Activated gamma-delta T cell treated with anti-CD3 and anti-CD28 coated beads, Interleukin-2, amount 50 U/mL, for 16 hours (primary cell): ENCODE data around the gene FHOD1.
A peak's percentile ranks its signal among the peaks of the same experiment; 100 is the strongest.

Experiments used
- DNase-seq: peaks from one replicate; pipeline ENCODE4 v3.0.0-alpha.2; 2020; ENCODE audit warnings: low read depth

Gene FHOD1

DNA sequence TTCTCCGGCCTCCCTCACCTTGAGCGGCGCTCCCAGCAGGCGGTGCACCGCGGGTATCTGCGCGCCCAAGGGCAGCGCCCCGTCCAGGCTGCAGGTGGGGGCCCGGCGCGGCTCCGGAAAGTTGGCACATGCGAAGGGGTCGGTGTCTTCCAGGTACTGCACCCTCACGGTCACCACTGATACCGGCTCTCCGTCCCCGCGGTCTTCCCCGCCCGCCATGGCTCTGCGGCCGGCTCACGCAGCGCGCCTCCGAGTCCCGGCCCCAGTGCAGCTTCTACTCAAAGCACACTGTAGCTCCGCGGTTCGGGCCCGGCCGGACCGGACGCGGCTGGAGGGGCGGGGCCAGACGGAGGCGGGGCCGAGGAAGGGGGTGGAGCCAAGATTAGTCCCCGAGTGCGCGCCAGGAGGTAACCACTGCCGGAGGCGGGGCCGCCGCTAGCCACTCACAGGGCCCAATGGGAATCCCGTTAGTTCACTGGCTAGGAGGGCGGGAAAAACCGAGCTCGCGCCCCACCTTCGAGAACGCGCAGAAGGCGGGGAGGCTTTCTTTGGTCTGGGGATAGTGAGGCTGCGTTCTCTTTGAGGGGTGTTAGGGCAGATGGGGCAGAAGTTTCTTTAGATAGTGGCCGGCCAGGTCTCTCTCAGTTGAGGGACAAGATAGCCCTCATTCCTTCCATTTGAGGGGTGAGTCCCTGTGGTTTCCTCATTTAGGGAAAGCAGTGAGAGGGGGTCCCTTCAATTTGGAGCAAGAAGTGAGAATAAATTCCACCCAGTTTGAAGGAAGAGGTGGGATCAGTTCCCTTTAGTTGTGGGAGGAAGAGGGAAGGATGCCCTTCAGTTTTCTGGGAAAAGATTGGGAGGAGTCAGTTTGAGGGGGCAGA lies at the start of gene FHOD1:
Gene FHOD1 (minus strand): TSS at position 290 of the 881 bp plus-strand sequence. CDS start 71 bp downstream, at position 219.
- DNase-seq, result peak; percentile 96

GRCh38 chr16:67296420-67296819 lies 49.1 kb upstream of the FHOD1 start:
- DNase-seq, result no peak

GRCh38 chr16:67294938-67295361 lies 47.7 kb upstream of the FHOD1 start:
- no peak for DNase-seq

GRCh38 chr16:67294171-67294757 lies 47.0 kb upstream of the FHOD1 start:
- no peak for DNase-seq

DNA sequence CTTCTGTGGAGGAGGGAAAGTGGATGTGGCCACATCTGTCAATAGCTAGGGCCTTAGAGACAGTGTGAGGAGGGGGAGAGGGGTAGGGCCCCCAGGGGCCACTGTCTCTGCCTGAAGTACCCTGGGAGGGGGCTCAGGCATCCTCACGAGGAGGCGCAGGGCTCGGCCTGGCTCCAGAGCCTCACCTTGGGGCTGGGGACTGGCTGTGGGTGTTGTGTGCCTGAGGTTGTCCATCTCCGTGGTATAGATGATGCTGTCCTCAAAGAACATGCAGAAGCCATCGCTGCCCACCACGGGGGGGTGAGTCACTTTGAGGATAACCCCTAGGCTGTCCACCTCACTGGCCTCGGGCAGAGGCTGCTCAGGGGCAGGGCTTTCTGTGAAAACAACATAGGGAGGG lies 44.2 kb upstream of the FHOD1 start:
- no peak for DNase-seq

GRCh38 chr16:67287960-67288359 lies 40.7 kb upstream of the FHOD1 start:
- no peak for DNase-seq

DNA sequence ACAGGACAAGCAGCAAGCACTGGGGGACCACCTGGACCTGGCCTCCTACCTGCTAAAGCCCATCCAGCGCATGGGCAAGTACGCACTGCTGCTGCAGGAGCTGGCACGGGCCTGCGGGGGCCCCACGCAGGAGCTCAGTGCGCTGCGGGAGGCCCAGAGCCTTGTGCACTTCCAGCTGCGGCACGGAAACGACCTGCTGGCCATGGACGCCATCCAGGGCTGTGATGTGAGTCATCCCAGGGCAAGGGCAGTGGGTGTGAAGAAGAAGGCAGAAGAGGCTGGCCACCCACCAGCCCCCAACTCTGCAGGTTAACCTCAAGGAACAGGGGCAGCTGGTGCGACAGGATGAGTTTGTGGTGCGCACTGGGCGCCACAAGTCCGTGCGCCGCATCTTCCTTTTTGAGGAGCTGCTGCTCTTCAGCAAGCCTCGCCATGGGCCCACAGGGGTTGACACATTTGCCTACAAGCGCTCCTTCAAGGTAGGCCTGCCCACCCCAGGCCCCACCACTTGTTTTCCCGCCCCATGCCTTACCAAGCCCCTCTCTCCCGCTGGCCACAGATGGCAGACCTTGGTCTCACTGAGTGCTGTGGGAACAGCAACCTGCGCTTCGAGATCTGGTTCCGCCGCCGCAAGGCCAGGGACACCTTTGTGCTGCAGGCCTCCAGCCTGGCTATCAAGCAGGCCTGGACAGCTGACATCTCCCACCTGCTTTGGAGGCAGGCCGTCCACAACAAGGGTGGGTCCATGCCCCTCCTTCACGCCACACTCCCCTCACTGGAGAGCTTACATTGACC lies 39.4 kb upstream of the FHOD1 start:
- no peak for DNase-seq

DNA sequence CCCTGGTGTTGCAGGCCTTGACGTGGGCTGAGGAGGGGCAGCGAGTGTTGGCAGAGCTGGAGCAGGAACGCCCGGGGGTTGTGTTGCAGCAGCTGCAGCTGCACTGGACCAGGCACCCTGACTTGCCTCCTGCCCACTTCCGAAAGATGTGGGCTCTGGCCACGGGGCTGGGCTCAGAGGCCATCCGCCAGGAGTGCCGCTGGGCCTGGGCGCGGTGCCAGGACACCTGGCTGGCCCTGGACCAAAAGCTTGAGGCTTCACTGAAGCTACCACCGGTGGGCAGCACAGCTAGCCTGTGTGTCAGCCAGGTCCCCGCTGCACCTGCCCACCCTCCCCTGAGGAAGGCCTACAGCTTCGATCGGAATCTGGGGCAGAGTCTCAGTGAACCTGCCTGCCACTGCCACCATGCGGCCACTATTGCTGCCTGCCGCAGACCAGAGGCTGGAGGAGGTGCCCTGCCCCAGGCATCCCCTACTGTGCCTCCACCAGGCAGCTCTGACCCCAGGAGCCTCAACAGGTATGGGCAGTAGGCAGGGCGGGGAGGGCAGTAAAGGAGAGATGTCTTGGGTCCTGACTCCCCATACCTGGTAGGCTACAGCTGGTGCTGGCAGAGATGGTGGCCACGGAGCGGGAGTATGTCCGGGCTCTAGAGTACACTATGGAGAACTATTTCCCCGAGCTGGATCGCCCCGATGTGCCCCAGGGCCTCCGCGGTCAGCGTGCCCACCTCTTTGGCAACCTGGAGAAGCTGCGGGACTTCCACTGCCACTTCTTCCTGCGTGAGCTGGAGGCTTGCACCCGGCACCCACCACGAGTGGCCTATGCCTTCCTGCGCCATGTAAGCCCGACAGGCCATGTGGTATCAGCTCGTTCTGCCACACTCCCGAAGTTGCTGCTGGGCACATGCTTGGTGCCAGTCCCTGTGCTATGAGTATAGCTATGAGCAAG lies 37.7 kb upstream of the FHOD1 start:
- no peak for DNase-seq

GRCh38 chr16:67283826-67284555 lies 36.7 kb upstream of the FHOD1 start:
- no peak for DNase-seq

- DNase-seq, result no peak
Observed at GRCh38 chr16:67283039-67283825, 36.0 kb upstream of the FHOD1 start.

GRCh38 chr16:67282447-67282805 lies 35.1 kb upstream of the FHOD1 start:
- no peak for DNase-seq

DNA sequence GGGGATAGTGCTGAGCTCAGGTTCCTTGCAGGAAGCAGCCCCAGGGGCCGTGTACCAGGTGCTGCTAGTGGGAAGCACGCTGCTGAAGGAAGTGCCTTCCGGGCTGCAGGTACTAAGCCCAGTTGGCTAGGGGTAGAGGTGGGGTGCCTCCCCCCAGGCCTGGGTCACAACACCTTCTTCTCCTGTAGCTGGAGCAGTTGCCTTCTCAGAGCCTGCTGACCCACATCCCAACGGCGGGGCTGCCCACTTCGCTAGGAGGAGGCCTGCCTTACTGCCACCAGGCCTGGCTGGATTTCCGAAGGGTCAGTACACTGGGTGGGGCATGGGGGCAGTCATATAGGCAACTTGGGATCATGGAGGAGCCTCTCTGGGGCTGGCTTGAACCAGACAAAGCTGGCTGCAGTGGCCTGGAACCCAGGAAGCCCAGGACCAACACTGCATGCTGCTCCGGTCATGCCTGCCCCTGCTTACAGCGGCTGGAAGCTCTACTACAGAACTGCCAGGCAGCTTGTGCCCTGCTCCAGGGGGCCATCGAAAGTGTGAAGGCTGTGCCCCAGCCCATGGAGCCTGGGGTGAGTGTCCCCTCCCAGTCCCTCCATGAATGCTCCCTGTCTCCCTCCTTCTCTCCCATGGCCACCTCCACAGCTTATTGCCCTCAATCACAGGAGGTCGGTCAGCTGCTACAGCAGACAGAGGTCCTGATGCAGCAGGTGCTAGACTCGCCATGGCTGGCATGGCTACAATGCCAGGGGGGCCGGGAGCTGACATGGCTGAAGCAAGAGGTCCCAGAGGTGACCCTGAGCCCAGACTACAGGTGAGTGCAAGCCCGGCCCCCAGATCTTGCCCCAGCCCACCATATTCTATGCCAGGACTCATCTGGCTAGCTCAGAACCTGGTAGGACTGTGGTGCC lies 34.5 kb upstream of the FHOD1 start:
- no peak for DNase-seq

- no peak for DNase-seq
Observed at GRCh38 chr16:67280090-67281015, 33.1 kb upstream of the FHOD1 start.

GRCh38 chr16:67279296-67280089 lies 32.2 kb upstream of the FHOD1 start, which contains the start of gene PLEKHG4:
TSS of gene PLEKHG4 (plus strand) at chr16:67279532. CDS start at chr16:67280045, 513 bp downstream.
- DNase-seq, result peak; percentile 67

- DNase-seq, result no peak
Observed at GRCh38 chr16:67278773-67279295, 31.6 kb upstream of the FHOD1 start.

DNA sequence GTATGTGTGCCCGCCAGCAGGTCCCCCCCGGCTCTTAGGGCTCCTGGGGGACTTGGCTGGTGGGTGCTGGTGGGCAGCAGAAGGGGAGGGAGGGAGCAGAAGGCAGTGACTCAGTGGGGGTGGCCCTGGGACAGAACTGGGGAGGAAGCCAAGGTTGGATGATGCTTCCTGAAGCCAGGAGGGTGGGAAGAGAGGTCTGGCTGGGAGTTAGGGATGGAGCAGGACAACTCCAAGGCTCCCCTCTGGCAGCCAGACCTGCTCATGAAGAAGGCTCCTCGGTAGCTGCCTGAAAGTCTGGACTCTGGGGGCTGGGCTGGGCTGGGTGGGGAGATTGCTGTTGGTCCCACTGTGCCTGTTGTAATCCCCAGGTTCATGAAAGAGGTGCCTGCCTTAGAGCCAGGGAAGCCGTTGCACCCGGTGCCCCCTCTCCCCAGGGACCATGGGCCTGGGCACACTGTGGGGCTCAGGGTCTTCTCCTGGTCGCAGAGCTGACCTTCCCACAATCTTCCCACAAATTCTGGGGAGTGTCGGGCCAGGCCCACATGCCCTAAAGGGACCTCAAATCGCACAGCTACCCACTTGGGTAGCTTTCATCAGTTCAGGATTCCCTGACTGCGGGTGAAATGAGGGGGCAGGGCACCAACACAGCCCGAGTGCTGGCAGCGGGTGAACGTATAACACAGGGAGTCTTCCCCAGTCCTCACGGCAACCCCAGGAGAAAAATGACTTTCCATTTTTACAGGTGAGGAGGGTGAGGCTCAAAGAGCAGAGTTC lies 30.9 kb upstream of the FHOD1 start:
- DNase-seq, result no peak
